Measurements from ENCODE around the gene PINK1. TPM values are rescaled to one million over a fixed set of nuclear protein-coding genes. Genes with fewer than 3 reads are reported as not detected.
"Not testable (repeated sequence)": the region's sequence is repeated elsewhere in the genome, so short reads cannot be mapped to it uniquely, and the experiment has no call there.

PINK1 gene
- total RNA-seq, 1 donor from 2014 or later, result 261 TPM

- intact Hi-C loops (cut with micrococcal nuclease); DNase-seq; ATAC-seq: not testable (repeated sequence)
Observed at GRCh38 chr1:20606801-20607570, 26.3 kb upstream of the PINK1 start.

- intact Hi-C loops (cut with micrococcal nuclease), result no loop called here
- ATAC-seq, result no peak
- DNase-seq, result no peak
Observed at GRCh38 chr1:20609541-20609940, 23.7 kb upstream of the PINK1 start.

GRCh38 chr1:20610970-20611369, 22.3 kb upstream of the PINK1 start:
- ATAC-seq, result no peak
- DNase-seq, result no peak
- intact Hi-C loops (cut with micrococcal nuclease), result no loop called here

- intact Hi-C loops (cut with micrococcal nuclease), result no loop called here
- no peak for DNase-seq
- no peak for ATAC-seq
Observed at GRCh38 chr1:20611652-20612051, 21.6 kb upstream of the PINK1 start.

- intact Hi-C loops (cut with micrococcal nuclease), result no loop called here
- ATAC-seq, result no peak
- DNase-seq, result no peak
Observed at GRCh38 chr1:20612221-20612746, 21.0 kb upstream of the PINK1 start.

GRCh38 chr1:20614131-20614579, 19.1 kb upstream of the PINK1 start:
- DNase-seq (no peak), ATAC-seq (no peak)
- intact Hi-C loops (cut with micrococcal nuclease), result no loop called here

GRCh38 chr1:20615946-20616846, 17.1 kb upstream of the PINK1 start:
- ATAC-seq, result peak; percentile 71
- peak; percentile 61 for DNase-seq
- intact Hi-C loops (cut with micrococcal nuclease), result no loop called here

- DNase-seq (no peak), ATAC-seq (no peak)
- intact Hi-C loops (cut with micrococcal nuclease), result no loop called here
Observed at GRCh38 chr1:20616847-20617487, 16.3 kb upstream of the PINK1 start.

- ATAC-seq (peak; percentile 29), DNase-seq (no peak)
- intact Hi-C loops (cut with micrococcal nuclease), result no loop called here
Observed at GRCh38 chr1:20618550-20618949, 14.7 kb upstream of the PINK1 start.

GRCh38 chr1:20619999-20620398, 13.3 kb upstream of the PINK1 start:
- DNase-seq (no peak), ATAC-seq (no peak)
- intact Hi-C loops (cut with micrococcal nuclease), result loop anchor here (10.0 kb wide), 1 partner anchor 45 kb away; no protein-coding TSS in a partner anchor

GRCh38 chr1:20621012-20621411, 12.2 kb upstream of the PINK1 start:
- intact Hi-C loops (cut with micrococcal nuclease), result loop anchor here (10.0 kb wide), 1 partner anchor 46 kb away; no protein-coding TSS in a partner anchor
- ATAC-seq, result no peak

GRCh38 chr1:20624709-20625108, 8.5 kb upstream of the PINK1 start:
- no peak for DNase-seq

More at GRCh38 chr1:20621012-20621411, 12.2 kb upstream of the PINK1 start:
- no peak for DNase-seq

GRCh38 chr1:20625176-20626097, 7.8 kb upstream of the PINK1 start:
- ATAC-seq, result no peak
- DNase-seq, result no peak
- intact Hi-C loops (cut with micrococcal nuclease), result loop anchor here (10.0 kb wide), 1 partner anchor 51 kb away; no protein-coding TSS in a partner anchor

More at GRCh38 chr1:20624709-20625108, 8.5 kb upstream of the PINK1 start:
- no peak for ATAC-seq
- intact Hi-C loops (cut with micrococcal nuclease), result loop anchor here (10.0 kb wide), 1 partner anchor 50 kb away; no protein-coding TSS in a partner anchor

- ATAC-seq, result no peak
- intact Hi-C loops (cut with micrococcal nuclease), result loop anchor here (10.0 kb wide), 1 partner anchor 51 kb away; no protein-coding TSS in a partner anchor
- no peak for DNase-seq
Observed at GRCh38 chr1:20626098-20626427, 7.2 kb upstream of the PINK1 start.

- intact Hi-C loops (cut with micrococcal nuclease), result loop anchor here (10.0 kb wide), 1 partner anchor 52 kb away; no protein-coding TSS in a partner anchor
- no peak for ATAC-seq
- DNase-seq, result no peak
Observed at GRCh38 chr1:20626524-20626923, 6.7 kb upstream of the PINK1 start.

- ATAC-seq (no peak), DNase-seq (no peak)
- intact Hi-C loops (cut with micrococcal nuclease), result no loop called here
Observed at GRCh38 chr1:20630729-20631128, 2.5 kb upstream of the PINK1 start.

- intact Hi-C loops (cut with micrococcal nuclease), result no loop called here
- ATAC-seq (no peak), DNase-seq (no peak)
Observed at GRCh38 chr1:20632386-20632785, 872 bp upstream of the PINK1 start.

- intact Hi-C loops (cut with micrococcal nuclease), result no loop called here
- DNase-seq, result no peak
- ATAC-seq, result no peak
Observed at GRCh38 chr1:20634065-20634593, 871 bp downstream of the PINK1 start.
